ENCODE data around the gene ZHX3. TPM values are rescaled to one million over a fixed set of nuclear protein-coding genes. Genes with fewer than 3 reads are reported as not detected.

Gene ZHX3
- total and polyA plus RNA-seq, 9 of the 15 experiments (the other 6 are each of a cell fraction or from before 2014, with no cell fraction given), result 0.80 to 14.6 (median 4.9) TPM

DNA sequence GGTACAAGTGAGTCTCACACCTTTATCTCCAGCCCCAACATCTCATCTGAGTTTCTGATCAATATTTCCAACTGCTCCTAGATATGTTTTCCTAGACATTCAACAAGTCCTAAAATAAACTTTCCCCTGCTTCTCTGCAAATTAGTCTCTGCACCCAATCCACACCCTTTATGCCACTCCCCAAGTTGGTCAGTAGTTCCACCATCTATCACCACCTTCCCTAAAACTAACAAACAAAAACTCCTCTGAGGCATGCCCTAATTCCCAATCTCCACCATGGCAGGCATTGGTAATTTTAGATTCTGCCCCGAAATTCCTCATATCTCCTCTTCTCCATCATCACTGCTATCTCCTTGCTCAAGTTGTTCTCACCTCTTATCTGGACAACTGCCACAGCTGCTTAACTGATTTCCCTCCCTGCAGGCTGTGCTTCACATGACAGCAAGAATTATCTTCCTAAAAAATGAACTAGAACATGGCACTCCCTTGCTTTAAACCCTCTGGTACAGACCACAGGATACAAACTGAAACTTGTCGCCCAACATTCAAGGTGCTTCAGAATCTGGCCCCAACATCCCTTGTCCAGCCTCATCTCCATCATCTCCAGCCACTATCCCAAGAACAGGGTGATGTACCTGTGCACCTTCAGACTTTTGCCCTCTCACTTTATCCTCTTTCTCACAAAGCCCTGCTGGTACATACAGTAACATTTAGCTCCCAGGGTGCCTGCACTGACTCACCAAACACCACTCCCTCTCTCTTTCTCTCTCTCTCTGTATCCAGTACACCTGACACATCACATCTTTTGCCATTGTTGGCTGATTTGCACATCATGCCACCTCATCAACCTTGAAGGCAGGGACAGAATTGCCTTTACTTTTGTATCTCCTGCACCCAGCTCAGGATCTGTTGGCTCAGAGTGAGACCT is 55.5 kb downstream of the ZHX3 start (continued):
- TF ChIP-seq, protein P1, sequence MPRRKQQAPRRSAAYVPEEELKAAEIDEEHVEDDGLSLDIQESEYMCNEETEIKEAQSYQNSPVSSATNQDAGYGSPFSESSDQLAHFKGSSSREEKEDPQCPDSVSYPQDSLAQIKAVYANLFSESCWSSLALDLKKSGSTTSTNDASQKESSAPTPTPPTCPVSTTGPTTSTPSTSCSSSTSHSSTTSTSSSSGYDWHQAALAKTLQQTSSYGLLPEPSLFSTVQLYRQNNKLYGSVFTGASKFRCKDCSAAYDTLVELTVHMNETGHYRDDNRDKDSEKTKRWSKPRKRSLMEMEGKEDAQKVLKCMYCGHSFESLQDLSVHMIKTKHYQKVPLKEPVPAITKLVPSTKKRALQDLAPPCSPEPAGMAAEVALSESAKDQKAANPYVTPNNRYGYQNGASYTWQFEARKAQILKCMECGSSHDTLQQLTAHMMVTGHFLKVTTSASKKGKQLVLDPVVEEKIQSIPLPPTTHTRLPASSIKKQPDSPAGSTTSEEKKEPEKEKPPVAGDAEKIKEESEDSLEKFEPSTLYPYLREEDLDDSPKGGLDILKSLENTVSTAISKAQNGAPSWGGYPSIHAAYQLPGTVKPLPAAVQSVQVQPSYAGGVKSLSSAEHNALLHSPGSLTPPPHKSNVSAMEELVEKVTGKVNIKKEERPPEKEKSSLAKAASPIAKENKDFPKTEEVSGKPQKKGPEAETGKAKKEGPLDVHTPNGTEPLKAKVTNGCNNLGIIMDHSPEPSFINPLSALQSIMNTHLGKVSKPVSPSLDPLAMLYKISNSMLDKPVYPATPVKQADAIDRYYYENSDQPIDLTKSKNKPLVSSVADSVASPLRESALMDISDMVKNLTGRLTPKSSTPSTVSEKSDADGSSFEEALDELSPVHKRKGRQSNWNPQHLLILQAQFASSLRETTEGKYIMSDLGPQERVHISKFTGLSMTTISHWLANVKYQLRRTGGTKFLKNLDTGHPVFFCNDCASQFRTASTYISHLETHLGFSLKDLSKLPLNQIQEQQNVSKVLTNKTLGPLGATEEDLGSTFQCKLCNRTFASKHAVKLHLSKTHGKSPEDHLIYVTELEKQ (CRISPR knock-in tag; IDR thresholded peaks at IDR 0.05), result no peak
- TF ChIP-seq, protein P2, sequence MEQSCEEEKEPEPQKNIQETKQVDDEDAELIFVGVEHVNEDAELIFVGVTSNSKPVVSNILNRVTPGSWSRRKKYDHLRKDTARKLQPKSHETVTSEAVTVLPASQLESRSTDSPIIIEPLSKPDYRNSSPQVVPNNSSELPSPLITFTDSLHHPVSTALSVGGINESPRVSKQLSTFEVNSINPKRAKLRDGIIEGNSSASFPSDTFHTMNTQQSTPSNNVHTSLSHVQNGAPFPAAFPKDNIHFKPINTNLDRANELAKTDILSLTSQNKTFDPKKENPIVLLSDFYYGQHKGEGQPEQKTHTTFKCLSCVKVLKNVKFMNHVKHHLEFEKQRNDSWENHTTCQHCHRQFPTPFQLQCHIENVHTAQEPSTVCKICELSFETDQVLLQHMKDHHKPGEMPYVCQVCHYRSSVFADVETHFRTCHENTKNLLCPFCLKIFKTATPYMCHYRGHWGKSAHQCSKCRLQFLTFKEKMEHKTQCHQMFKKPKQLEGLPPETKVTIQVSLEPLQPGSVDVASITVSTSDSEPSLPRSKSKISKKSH (CRISPR knock-in tag; IDR thresholded peaks at IDR 0.05), result no peak
- TF ChIP-seq, protein P3, sequence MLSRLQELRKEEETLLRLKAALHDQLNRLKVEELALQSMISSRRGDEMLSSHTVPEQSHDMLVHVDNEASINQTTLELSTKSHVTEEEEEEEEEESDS (CRISPR knock-in tag; IDR thresholded peaks at IDR 0.05), result no peak
- TF ChIP-seq, protein P4, sequence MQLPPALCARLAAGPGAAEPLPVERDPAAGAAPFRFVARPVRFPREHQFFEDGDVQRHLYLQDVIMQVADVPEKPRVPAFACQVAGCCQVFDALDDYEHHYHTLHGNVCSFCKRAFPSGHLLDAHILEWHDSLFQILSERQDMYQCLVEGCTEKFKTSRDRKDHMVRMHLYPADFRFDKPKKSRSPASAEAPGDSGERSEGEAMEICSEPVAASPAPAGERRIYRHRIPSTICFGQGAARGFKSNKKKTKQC (CRISPR knock-in tag; IDR thresholded peaks at IDR 0.05), result no peak
- TF ChIP-seq RFX1 (IDR thresholded peaks at IDR 0.05) (no peak), DDX20 (tag; IDR thresholded peaks at IDR 0.05; ENCODE audit: low read depth) (peak; percentile 56; the same call in 1 of the 2 replicates), JUND (IDR thresholded peaks at IDR 0.05; ENCODE audit: borderline replicate concordance, low read depth, low read length) (peak; percentile 40; the same call in 1 of the 2 replicates), JUND (tag; IDR thresholded peaks at IDR 0.05; ENCODE audit: borderline replicate concordance, low read depth, low read length) (no peak)
